ENCODE data around the gene KLLN.
"Not testable (repeated sequence)": the region's sequence is repeated elsewhere in the genome, so short reads cannot be mapped to it uniquely, and the experiment has no call there.

The KLLN gene

GRCh38 chr10:87865241-87865881 lies 2.0 kb upstream of the KLLN start:
- DNase-seq: no peak

GRCh38 chr10:87864496-87865059 lies 1.2 kb upstream of the KLLN start:
- DNase-seq: no peak

GRCh38 chr10:87863951-87864495 lies 690 bp upstream of the KLLN start:
- DNase-seq: peak; percentile 34

- no peak for DNase-seq
Observed at GRCh38 chr10:87862679-87863052, 667 bp downstream of the KLLN start.

- peak; percentile 94 for DNase-seq
Observed at GRCh38 chr10:87861953-87862678, 1.2 kb downstream of the KLLN start.

DNA sequence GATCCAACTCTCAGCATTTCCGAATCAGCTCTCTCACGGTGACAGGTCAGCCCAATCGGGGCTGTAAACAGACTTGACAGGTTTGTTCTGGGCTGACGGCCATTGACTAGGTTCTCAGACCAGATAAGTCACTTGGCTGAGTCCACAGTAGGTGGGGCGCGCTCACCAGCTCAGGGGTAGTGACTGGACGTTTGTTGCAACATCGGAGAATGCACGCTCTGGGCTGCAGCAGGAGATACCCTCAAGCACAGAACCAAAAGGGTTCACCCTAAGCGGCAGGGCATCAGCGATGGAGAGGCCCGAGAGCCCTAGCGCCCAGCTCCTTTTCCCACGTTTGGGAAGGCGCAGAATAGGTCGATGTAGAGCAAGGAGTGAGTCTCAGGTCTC lies 1.8 kb downstream of the KLLN start:
- DNase-seq: no peak

DNA sequence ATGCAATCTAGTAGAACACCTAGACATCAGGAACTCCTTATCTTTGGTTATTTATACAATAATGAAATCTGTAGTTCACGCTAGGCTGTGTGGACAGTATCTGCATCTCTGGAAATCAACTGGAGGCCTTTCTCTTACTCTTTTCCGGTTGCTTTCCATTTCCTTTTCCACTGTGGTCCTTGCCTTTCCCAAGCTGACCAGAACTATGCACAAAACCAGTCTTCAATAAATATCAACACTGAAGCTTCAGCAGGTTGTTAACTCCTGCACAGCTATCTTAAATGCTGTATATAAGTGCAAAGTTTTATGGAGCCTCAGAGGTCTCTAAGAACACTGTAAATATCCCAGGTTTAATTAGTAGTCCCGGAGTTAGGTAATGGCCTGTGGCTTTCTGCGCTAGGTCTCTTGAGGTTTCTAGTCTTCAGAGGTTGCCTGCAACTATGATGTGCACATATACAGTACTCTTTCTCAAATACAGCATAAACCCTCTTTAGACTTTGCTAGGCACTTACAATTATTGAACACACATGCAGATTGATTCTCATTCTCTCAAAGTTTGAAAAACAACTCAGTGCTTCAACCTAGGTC lies 2.4 kb downstream of the KLLN start:
- DNase-seq: no peak

DNA sequence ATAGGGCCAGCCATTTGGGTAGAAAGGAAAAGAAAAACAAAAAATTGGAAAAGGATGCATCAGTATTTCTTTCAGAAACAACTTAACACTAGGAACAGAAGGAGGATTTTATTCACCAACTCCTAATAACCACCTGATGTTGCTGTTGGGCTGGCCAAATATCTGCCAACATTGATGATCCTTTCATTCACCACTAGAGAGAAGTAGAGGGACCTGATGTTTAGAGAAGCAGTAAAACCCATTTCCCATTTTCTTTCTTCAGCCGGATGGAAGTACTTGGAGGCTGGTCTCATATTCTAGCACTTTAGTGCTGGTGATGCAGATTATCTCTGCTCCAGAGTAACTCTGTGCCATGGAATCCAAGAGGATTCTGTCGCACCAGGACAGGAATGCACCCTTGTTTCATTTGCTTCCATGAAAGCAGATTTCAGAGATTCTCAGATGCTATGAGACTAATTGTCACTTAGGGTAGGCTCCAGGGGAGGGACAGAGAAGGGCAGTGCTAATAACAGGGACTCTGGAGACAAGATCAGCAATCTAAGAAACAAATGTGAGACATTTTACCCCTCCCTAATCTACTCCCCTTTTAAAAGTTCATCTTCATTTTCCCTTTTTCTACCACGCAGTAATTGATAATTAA lies 3.1 kb downstream of the KLLN start:
- DNase-seq: no peak

DNA sequence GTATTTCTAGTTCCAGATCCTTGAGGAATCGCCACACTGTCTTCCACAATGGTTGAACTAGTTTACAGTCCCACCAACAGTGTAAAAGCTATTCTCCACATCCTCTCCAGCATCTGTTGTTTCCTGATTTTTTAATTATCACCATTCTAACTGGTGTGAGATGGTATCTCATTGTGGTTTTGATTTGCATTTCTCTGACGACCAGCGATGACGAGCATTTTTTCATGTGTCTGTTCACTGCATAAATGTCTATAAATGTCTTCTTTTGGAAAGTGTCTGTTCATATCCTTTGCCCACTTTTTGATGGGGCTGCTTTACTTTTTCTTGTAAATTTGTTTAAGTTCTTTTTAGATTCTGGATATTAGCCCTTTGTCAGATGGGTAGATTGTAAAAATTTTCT lies 7.7 kb downstream of the KLLN start:
- not testable (repeated sequence) for DNase-seq

DNA sequence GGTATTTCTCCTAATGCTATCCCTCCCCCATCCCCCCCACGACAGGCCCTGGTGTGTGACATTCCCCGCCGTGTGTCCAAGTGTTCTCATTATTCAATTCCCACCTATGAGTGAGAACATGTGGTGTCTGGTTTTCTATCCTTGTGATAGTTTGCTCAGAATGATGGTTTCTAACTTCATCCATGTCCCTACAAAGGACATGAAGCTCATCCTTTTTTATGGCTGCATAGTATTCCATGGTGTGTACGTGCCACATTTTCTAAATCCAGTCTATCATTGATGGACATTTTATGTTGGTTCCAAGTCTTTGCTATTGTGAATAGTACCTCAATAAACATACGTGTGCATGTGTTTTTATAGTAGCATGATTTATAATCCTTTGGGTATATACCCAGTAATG lies 8.1 kb downstream of the KLLN start:
- not testable (repeated sequence) for DNase-seq

GRCh38 chr10:87852089-87852488 lies 11.2 kb downstream of the KLLN start:
- DNase-seq: no peak

- peak; percentile 32 for DNase-seq
Observed at GRCh38 chr10:87850742-87851205, 12.6 kb downstream of the KLLN start.

DNA sequence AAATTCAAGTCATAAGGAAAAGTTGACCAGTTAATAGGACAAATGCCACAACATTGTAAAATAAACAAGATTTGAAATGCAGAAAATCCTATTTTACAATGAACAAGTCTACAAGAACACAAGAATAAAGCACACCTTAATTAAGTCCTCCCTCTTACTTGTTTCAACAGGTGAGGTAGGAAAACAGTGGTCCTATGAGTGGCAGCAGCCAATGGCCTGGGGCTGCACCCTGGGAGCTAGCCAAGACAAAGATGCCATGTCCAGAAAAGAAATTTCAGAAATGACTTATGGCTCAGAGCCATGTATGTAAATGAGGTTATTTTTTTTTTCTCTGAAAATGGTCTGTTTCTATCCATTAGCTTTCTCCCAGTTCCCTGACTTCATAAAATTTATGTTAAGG lies 14.3 kb downstream of the KLLN start:
- DNase-seq: no peak

- no peak for DNase-seq
Observed at GRCh38 chr10:87847550-87847949, 15.8 kb downstream of the KLLN start.

GRCh38 chr10:87846711-87847110 lies 16.6 kb downstream of the KLLN start:
- DNase-seq: not testable (repeated sequence)

DNA sequence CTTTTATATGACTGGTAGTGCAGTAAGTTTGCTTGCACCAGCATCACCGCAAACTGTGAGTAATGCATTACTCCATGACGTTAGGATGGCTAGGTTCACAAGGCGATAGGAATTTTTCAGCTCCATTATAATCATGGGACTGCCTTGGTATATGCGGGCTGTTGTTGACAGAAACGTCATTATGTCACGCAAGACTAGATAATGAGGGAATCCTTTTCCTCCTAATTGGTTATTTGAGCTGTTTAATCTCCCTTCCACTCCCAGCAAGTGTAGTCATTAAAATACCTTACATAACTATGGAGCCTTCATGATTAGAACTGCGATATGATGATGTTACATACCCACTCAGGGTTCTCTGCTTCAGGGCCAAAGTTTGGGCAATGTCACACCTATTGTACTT lies 17.3 kb downstream of the KLLN start:
- no peak for DNase-seq

DNA sequence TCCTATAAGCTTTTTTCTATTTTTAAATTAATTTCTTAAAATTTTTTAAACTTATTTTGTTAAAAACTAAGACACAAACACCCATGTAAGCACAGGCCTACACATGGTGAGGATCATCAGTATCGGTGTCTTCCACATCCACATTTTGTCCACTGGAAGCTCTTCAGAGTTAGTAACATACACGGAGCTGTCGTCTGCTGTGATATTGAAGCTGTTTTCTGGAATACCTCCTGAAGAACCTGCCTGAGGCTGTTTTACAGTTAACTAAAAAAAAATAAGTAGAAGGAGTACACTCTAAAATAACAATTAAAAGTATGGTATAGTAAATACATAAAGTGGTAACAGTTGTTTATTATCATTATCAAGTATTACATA lies 17.7 kb downstream of the KLLN start:
- DNase-seq: no peak

DNA sequence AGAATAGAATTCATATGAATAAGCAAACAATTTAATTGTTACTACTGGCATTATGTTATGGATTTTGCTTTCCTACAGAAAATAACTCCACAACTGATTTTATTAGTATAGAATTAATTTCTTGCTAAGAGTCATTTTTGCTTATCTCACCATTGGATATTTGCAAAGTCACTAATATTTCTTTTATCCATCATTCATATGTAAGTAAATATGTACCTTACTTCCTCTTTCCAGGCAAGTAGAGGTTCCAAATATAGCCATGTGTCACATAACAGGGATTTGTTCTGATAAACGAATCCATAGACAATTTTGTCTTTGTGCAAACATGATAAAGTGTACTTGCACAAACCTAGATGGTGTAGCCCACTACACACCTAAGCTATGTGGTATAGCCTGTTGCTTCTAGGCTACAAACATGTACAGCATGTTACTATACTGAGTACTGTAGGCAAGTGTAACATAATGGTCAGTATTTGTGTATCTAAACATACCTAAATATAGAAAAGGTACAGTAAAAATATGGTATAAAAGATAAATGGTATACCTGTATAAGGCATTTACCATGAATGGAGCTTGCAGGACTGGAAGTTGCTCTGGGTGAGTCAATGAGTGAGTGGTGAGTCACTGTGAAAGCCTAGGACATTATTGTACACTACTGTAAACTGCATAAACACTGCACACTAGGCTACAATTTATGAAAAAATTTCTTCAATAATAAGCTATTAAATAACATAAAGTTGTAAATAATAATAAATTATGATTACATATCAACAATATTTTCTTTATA lies 18.3 kb downstream of the KLLN start:
- no peak for DNase-seq

GRCh38 chr10:87843714-87844113 lies 19.6 kb downstream of the KLLN start:
- DNase-seq: no peak

DNA sequence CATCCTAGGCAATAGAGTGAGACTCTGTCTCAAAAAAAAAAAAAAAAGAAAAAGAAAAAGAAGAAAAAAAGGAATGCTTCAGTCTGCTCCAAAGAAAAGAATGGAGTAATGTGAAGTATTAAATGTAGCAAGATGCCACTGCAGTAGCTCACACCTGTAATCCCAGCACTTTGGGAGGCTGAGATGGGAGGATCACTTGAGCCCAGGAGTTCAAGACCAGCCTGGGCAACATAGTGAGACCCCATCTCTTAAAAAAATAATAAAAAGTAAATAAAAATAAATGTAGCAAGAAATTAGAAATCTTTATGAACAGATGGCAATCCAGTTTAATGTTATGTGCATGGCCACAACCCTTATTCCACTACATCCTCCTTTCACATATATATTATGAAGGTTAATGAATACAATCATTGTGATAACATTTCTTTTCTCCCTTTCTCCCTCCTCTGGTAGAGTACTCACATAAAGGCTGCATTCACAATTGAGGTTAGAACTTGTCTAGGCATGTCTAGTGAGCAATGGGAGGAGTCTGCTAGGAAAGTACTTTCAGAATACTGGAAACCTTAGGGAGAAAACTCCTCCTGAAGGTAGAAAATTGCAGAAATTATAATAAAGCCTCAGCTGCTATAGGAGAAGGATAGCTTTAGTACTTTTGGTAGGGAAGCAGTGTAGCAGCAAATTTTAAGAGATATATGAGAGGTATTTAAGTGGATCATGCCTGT lies 20.4 kb downstream of the KLLN start:
- no peak for DNase-seq

DNA sequence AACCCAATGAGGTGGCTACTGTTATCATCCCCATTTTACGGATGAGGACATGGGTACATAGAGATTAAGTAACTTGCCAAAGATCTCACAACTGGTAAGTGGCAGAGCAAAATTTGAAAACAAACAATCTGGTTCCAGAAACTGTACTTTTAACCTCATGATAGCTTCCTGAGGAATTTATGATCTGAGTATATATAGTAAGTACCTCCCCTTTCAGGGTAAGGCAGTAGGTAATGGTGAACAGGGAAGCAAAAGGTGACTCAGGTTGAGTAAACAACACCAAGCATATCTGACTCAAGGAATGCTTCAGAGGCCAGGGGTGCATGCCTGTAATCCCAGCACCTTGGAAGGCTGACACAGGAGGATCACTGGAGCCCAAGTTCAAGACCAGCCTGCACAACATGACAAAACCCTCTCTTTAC lies 21.1 kb downstream of the KLLN start:
- DNase-seq: no peak

DNA sequence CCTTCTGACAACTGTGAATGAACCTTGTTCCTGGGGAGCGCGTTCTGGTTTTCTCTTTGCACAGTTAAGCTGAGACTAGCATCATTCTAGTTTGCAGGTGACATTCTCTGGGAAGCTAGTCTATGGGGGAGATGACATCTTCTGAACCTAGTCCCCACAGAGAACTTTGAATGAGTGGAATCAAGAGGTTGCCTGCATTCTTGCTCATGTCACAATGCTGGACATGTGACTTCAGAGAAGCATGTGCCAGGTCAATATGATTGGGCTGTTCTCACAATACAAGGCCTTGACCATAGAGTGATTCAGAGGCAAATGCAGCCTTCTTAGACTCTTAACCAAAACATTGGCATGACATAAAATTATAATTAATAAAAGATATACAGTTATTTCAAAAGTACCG lies 22.1 kb downstream of the KLLN start:
- DNase-seq: no peak

Measured in stimulated activated CD4-positive, alpha-beta T cell treated with anti-CD3 and anti-CD28 coated beads, Interleukin-4, amount 100 ng/mL, for 1 hour (primary cell).